ENCODE results near the gene ARHGAP31.

The ARHGAP31 gene

DNA sequence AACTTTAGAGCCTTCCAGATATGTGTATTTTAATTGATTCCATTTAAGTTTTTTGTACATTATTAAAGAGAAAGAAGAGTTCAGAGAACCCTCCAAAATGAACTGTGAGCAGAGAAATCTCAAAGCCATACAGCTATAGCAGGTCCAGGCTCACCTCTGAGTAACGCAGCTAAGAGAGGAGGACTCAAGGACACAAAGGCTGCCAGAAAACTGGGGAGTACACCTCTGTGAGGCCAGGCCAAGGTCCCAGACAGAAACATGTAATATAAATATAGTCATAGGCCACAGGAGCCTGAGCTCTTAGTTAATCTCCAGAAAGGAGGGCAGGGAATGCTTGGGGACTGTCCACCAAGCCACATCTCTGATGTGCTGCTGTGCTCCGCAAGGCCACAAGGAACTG, 102.7 kb downstream of the ARHGAP31 start:
- no peak for DNase-seq

DNA sequence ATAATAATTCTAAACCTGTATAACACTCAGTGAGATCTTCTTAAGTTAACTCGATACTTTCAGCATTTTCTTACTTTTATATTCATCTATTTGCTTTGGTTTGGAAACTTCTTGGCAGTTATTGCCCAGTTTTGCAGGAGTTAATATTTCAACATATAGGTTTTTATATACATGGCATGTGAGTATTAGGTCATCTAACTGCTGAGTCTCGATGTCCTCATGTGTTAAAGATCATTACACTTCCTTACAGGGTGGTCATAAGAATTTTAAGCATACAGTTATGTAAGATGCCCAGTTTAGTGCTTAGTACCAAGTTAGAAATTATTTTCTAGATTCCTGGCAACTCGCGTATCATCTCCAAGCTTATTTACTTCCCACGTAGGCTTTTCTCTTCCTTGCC, 106.3 kb downstream of the ARHGAP31 start:
- DNase-seq = no peak

DNA sequence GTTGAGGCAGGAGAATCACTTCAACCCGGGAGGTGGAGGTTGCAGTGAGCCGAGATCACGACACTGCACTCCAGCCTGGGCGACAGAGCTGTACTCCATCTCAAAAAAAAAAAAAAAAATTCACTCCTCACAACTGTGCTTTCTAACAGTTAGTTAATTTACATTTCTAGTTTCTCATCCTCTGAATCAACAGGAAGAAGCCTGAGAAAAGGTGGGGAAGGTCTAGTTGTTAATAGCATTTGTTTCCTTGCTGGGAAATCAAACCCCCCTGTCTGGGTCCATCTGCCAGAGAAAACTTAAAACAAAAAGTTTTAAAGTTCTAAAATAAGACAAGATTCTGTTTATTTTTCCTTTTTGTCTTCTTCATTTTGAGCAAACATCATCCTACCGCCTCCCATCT, 106.9 kb downstream of the ARHGAP31 start:
- DNase-seq = no peak

DNA sequence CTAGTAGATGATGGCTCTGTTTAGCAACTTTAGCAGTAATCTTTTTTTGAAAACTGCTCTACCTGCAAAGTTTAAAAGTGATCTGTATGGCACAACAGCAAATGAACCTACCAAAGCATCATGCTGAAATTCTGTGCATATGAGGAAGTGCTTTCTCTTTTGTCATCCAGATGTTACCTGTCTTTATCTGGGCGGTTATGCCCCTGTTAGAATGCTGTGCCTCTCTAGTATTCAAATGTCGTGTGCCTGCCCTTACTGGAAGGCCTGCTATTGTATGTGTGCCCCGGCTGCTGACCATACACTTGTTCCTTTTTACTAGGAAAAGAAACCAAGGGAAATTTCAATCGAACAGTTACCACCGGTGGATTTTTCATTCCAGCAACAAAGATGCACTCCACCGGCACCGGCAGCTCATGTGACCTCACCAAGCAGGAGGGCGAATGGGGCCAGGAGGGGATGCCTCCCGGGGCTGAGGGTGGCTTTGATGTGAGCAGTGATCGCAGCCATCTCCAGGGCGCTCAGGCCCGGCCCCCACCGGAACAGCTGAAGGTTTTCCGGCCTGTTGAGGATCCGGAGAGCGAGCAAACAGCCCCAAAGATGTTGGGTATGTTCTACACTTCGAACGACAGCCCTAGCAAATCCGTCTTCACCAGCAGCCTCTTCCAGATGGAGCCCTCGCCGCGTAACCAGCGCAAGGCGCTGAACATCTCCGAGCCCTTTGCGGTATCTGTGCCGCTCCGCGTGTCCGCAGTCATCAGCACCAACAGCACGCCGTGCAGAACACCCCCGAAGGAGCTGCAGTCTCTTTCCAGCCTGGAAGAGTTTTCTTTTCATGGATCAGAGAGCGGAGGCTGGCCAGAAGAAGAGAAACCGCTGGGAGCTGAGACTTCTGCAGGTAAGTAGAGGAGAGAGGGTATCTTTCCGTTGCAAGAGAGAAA, 107.6 kb downstream of the ARHGAP31 start:
- DNase-seq = no peak

DNA sequence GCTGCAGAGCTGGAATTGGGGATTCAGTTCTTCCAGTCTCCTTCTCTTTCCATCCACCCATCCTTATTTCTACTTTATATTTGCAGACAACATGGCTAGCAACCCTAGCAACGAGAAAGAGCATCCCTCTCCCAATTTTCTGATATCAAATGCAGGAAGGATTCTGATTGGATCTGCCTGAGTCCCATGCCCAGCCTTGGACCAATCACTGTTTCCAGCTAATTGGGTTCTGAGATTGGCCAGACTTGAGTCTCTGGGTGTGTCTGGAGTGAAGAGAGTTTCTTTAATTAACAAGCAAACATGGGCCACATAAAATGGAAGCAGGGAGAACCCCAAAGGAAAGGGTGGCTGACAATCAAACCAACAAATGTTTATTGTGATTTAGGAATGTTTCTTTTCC, 108.6 kb downstream of the ARHGAP31 start:
- DNase-seq = no peak

DNA sequence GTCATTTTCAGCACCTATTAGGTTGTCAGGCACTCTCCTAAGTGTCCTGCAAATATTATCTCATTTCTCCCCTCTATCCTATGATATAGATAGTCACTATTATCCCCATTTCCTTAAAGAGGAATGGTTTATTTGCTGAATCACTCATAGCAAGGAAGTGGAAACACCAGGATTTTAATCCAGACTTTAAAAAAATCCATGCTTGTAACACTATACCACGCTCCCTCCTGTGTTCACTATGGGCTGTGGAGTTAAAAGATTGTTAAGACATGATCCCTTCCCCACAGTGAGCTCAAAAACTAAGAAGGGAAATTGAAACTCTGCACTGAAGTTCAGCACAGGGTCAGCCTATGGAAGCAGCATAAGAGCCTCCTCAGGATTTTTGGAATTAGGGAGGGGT, 109.0 kb downstream of the ARHGAP31 start:
- no peak for DNase-seq

DNA sequence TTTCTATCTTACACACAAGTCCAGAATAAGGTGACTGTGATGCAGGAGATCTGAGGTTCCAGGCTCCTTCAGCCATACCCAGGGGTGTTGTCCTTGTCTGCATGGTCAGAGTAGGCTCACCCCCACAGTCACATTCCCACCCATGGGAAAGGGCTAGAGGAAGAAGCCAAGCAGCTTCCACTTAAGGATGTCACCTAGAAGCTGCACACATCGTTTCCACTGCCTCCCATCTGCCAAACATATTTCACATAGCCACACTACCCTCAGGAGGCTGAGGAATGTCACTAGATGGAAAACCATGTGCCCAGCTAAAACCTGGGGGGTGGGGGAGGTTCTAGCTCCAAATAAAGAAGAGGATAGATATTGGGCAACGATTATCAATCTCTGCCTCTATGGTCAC, 111.1 kb downstream of the ARHGAP31 start:
- no peak for DNase-seq

DNA sequence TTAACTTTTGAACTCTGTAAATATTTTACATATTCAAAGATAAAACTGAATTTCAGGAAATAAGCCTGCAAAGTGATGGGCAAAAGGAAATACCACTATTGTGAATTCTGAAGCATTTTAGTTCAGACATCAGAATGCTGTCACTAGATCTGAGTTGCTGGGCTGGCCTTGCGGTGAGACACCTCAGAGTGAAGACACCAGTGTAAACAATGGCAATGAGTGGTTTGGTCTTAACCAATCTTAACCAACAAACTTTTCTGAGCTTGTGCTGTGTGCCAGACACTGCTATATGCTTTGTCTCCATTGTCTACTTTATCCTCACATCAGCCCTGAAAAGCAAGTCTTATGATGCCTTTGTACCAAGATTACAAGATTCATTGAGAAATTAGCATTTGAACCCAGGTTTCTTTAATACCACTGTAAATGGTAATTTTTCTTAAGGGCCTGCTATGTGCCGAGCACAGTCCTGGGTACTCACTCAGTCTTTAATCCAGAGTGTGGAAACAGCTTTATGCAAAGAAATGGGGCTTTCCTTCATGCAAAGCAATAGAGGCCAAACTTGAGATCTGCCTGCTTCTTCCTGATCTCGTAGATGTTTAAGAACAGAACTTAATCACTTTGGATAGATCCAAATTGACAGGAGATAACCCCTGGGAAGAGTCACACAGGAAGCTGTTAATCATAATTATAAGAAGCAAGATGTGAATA, 114.2 kb downstream of the ARHGAP31 start:
- no peak for DNase-seq

DNA sequence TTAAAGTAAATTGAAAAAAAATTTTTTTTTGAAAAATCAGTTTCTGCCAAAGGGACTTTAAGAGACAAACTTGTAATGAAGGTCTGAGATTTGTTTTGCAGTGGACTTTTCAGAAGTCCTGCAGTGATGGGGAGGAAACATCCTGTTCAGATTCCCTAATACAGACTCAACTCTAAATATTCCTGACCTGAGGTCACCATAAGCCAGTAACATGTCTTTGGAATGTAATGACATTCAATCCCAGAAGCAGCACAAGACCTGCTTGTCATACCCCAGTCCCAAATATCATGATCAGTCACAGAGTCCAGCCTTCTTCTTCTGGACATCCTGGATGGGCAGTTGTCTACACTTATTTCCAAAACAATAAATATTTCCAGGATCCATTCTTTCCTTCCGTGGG, 115.7 kb downstream of the ARHGAP31 start:
- no peak for DNase-seq

DNA sequence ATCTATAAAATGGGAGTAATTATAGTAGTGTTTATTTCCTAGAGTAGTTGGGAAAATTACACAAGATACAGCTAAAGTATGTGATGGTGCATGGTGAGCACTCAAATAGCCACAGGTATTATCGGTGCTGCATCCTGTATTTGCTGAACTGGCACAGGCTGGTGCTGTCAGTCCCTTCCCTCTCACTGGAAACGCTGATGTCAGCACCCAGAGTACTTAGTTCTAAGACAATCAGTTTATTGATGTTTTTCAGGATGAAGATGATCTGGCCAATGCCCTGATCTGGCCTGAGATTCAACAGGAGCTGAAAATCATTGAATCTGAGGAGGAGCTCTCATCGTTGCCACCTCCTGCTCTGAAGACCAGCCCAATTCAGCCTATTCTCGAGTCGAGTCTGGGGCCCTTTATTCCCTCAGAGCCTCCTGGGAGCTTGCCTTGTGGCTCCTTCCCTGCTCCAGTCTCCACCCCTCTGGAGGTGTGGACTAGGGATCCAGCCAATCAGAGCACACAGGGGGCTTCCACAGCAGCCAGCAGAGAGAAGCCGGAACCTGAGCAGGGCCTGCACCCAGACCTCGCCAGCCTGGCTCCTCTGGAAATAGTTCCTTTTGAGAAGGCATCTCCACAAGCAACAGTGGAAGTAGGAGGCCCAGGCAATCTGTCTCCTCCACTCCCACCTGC, 119.6 kb downstream of the ARHGAP31 start:
- DNase-seq = no peak

DNA sequence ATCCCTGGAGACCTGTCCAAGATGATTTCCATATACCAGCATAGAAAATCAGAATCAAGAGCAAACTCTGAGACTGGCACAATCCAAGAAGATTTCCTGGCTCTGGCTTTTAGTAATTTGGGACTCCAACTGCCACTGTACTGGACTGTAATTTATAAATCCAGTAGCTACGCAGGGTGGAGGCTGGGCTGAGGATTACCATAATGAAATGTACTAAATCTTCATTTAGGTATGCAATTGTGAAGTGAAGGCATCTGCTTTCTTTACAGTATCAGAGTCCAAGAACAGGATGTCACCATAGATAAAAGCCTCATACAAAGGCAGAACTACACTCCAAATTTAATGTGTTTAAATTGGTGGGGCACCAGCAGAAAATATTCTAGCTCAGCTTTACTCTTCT, 122.7 kb downstream of the ARHGAP31 start:
- no peak for DNase-seq

DNA sequence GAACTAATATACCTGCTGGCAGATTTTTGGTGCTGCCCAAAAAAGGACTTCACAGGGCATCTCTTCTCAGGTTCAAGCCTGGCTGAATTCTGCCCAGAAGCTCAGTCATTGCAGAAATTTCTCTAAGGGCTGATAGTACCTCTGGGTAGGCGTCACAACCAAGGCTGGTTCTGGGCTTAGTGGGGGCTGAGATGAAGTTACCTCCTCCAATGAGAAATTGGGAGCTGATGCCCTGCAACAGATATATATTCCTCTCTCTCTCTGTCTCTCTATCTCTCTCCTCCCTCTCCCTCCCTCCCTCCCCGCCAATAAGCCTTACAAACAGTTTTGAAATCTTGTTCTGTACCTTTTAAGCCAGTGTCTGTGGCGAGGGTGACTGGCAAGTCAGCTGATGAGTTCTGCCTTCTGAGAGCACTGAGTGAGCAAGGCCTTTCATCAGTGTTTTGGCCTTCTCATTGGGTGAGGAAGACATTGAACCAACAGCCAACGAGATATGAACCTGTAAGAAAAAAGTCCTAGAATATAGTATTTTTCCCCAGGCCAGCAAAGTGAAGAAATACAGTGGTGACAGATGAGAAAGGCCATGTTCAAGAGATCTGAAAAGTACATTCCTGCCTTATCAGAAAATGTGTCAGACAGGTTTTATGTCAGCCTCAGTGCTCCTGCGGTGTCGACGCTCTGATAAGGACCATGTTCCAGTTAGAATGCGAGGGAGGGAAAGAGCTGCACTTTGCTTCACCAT, 123.8 kb downstream of the ARHGAP31 start:
- no peak for DNase-seq

DNA sequence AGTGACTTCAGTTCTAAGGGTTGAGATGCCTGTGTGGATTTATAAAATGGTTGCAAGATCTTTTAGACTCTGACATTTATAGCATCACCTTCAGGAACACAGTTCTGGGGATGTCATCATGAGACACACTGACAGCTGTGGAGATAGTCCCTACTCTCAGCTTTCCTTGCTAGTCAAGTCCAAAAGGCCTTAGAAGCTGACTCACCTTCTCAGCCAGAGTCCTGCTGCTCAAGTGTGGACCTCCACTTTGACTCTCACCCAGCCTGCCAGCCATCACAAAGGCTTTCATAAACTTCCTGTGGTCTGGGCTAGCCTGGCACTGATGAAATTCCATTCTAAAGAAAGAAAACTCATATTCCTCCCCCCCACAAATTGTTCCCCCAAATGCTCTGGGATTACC, 124.5 kb downstream of the ARHGAP31 start:
- no peak for DNase-seq

DNA sequence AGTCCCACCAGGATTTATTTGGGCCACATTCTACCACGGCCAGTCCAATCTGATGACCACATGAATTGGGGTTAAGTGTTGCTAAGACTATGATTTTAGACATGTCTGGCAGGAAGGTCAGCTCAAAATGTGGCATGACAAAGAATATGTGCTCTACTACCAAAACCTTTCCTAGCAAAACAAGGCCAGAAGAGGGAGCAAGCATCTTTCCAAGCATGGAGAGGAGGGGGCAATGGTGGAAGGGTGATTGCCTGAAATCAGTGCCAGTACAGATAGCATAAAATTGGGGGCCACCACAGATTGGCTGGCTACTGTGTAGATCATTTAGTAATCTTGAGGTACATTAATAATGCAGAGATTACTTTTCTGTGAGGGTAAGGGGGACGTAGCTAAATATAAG, 126.0 kb downstream of the ARHGAP31 start:
- no peak for DNase-seq

DNA sequence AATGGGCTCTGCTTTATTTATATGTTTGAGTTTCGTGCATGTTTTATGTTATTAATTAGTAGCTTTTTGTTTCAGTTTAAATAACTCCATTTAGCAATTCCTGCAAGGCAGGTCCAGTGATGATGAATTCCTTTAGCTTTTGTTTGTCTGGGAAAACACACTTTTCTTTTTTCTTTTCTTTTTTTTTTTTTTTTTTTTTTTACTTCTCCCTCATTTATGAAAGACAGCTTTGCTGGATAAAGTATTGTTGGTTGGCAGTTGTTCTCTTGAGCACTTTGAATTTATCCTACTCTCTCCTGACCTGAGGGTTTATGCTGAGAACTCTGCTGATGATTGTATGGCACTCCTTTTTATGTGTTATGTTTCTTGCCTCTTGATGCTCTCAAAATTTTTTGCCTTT, 133.5 kb downstream of the ARHGAP31 start:
- no peak for DNase-seq

DNA sequence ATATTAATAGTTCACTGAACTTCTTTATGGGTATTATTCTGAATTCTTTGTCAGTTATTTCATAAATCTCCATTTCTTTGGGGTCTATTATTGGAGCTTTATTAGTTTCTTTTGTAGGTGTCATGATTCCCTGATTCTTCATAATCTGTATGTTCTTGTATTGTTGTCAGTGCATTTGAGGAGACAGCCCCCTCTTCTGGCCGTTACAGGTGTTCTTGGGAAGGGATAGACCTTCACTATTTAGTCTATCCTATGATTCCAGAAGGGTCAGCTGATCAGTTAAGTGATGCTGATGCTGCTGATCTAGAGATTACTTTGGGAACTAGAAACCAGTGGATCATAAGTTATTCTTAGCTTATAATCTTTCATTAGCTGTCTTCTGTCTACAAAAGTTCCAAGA, 134.4 kb downstream of the ARHGAP31 start:
- DNase-seq = no peak

DNA sequence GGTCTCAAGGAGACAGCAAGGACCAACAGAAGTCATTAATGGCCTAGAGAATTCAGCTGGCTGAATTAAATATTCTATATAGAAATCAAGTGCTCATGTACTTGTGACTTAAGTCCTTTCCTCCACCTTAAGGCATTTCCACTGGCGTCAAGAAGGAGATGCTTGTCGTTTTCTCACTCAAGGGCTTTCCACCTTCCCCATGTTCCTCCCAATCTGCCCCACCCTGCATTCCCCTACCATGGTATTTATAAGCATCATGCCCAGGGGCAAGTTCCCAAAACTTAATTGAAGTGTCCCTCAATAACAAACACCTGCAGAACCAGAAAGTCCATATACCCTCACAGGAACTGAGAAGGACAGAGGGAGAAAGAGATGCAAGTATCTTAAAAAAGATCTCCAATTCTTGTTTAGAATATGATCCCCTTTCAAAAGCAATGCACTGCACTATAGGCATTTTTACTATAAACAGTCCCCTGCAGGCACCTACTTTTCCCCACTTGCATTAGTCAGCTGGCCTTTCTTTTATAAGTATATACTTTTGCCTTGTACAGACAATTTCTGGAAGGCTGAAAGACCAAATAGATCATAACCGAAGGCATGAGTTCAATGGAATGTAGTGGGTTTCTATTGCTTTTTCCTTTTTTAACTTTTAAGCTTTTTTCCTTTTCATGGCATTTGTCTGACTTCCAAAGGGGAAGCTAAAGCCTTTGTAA, 139.6 kb downstream of the ARHGAP31 start:
- no peak for DNase-seq

DNA sequence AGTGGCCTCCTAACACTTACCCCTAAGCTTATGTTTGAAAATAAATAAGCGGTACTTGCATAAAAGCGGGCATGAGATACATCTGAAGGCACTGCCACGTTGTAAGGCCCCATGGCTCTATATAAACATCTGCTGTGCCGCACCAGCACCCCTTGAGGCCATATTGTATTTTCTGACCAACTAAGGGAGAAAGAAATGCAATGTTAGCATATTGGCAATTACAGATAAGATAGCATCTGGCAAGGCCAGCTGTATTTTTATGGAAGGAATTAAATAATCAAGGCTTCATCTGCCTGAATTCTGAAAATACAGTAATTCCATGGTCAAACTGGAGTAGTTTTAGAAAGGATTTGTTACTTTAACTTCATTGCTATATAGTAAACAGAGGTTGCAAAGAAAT, 140.5 kb downstream of the ARHGAP31 start:
- no peak for DNase-seq

DNA sequence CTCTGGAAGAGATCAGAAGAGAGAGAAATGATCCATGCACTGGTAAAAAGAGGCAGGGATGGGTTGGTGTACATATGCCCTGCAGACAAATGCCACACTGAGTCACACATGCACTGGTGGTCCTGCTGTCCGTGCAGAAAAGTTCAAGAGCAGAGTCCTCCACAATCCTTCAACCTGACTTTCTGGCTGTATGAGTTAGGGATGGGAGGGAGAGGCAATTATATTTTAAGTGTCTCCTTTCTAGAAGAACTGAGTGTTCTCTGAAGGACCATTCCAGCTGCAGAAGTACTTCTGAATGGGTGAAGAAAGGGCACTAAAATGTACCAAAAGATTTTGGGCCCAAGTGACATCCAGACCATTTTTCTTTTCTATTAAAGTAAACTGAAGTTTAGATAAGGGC, 142.8 kb downstream of the ARHGAP31 start:
- no peak for DNase-seq

DNA sequence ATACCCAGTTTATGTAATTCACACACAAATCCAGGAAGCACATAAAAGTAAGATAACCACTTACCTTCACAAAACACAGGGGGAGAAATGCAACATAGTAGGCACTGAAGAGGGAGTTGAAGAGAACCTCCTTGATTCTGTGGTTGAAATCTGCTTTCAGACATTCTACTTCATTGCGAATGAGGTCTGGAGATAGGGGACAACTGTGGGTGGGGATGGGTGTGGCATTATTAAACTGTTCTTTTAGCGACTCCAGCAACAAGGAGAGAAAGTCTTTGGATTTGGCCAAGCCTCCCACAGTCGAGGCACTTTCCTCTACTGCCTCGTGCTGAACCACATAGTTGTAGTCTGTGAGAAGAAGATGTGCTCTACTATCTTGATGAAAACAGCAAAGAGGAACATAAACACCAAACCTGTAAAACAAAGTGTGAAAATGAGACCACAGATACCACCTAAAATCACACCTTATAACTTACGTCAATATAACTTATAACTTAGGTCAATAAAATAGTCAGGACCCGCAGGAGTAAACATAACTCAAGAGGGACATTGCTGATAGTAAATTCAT, 143.6 kb downstream of the ARHGAP31 start:
- DNase-seq = no peak

DNA sequence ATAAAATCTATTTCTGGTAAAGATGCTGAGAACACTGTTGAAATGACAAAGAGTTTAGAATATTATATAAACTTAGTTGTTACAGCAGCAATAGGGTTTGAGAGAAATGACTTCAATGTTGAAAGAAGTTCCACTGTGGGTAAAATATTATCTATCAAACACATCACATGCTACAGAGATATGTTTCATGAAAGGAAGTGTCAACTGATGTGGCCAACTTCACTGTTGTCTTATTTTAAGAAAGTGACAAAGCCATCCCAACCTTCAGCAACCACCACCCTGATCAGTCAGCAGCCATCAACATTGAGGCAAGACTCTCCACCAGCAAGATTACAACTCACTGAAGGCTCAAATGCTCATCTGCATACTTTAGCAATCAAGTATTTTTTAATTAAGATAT, 149.0 kb downstream of the ARHGAP31 start:
- DNase-seq = no peak

DNA sequence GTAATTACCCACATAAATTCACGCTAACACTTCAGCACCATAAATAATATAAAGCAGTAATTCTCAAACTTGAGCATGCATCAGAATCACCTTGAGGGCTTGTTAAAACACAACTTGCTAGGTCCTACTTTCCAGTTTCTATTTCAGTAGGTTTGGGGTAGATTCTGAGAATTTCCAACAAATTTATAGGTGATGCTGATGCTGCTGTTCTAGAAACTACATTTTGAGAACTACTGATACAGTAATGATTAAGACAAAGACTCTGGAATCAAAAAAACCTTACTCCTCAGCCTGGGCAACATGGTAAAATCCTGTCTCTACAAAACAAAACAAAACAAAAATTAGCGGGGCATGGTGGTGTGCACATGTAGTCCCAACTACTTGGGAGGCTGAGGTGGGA, 150.4 kb downstream of the ARHGAP31 start:
- no peak for DNase-seq

All from activated effector memory CD4-positive, alpha-beta T cell treated with anti-CD3 and anti-CD28 coated beads, Interleukin-2, amount 50 U/mL, for 16 hours (primary cell).